T-helper 2 cell treated with Interferon-gamma antibody and Interleukin-4, amounts not matched to agents 5 μg/mL and 100 μg/mL, for 36 hours (primary cell): ENCODE results near the gene SKA1.
A peak's percentile ranks its signal among the peaks of the same experiment; 100 is the strongest.

Source experiments
- DNase-seq: peaks from one replicate; pipeline ENCODE4 v3.0.0; 2021; ENCODE audit warnings: low spot score
- H3K27ac Mint-ChIP-seq: one replicate; pipeline ENCODE4 v1.8.0; 2021; ENCODE audit warnings: mild to moderate bottlenecking, mixed read lengths
- H3K27me3 Mint-ChIP-seq: one replicate; pipeline ENCODE4 v1.8.0; 2021; ENCODE audit warnings: low read depth, mixed read lengths
- H3K36me3 Mint-ChIP-seq: one replicate; pipeline ENCODE4 v1.8.0; 2021; ENCODE audit warnings: low read depth, mixed read lengths
- H3K4me1 Mint-ChIP-seq: one replicate; pipeline ENCODE4 v1.8.0; 2021; ENCODE audit warnings: low read depth, mixed read lengths
- H3K4me3 Mint-ChIP-seq: one replicate; pipeline ENCODE4 v1.8.0; 2022; ENCODE audit warnings: mild to moderate bottlenecking, moderate library complexity, mixed read lengths
- H3K9me3 Mint-ChIP-seq: one replicate; pipeline ENCODE4 v1.8.0; 2021; ENCODE audit warnings: mixed read lengths

The SKA1 gene, protein sequence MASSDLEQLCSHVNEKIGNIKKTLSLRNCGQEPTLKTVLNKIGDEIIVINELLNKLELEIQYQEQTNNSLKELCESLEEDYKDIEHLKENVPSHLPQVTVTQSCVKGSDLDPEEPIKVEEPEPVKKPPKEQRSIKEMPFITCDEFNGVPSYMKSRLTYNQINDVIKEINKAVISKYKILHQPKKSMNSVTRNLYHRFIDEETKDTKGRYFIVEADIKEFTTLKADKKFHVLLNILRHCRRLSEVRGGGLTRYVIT

DNA sequence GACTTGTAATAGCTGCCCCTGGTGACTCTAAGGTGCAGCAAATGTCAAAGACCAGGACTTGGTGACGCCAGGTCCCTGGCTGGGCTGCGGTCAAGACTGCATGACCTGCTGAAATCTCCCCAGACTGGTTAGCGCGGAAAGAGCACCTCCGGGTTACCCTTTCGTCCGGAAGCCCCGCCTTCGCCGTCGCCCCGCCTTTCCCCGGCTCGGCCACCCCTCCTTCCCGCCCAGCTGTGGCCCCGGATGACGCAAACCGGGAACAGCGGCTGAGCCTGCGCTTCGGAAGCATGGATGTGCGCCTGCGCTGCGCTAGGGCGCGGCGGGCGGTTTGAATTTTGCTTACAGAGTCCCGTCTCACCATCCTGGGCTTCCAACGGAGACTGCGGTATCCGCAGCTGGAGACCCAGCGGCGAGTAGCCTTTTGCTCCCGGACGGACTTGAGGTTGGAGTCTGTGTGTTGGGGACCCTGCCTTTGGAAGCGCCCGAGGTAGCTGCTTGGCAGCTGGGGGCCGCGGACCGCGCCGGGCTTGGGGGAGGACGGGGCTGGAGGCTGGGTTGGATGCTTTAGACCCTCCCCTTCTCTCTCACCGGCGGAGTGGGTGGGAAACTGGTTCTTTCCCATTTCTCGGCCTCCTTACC, at the start of gene SKA1:
SKA1 (plus strand) TSS at position 294 of the 639 bp plus-strand sequence. CDS start 785 bp downstream, outside the sequence.
- H3K4me1 Mint-ChIP-seq = peaks cover 20% of the 10 kb centered on the region
- peak within 1 kb of the TSS; percentile 92 for H3K4me3 Mint-ChIP-seq
- H3K27me3 Mint-ChIP-seq = peaks cover under 1% of the 10 kb centered on the region
- H3K27ac Mint-ChIP-seq = peak within 1 kb of the TSS; percentile 90
- peaks cover 7% of the 10 kb centered on the region for H3K9me3 Mint-ChIP-seq
- peak; percentile 90 for DNase-seq
- peaks cover 16% of the 10 kb centered on the region for H3K36me3 Mint-ChIP-seq

DNA sequence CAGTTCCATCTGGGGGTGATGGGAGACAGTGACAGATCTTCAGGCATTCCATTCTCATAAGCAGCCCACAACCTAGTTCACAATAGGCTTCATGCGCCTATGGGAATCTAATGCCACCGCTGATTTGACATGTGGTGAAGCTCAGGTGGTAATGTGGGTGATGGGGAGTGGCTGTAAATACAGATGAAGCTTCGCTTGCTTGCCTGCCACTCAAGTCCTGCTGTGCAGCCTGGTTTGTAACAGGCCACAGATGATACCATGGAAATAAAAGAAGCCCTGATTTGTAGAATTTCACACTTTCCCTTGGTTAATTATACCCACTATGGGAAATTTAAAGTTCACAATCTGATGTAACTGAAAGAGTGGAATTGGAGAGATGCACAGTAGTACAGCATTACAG, 46.9 kb upstream of the SKA1 start:
- no peak for DNase-seq
- H3K4me1 Mint-ChIP-seq = peaks cover 2% of the 10 kb centered on the region
- peaks cover 29% of the 10 kb centered on the region for H3K27me3 Mint-ChIP-seq
- H3K27ac Mint-ChIP-seq = no peak overlapping the region
- peaks cover 3% of the 10 kb centered on the region for H3K9me3 Mint-ChIP-seq
- no peak overlapping the region for H3K4me3 Mint-ChIP-seq
- peaks cover 2% of the 10 kb centered on the region for H3K36me3 Mint-ChIP-seq

DNA sequence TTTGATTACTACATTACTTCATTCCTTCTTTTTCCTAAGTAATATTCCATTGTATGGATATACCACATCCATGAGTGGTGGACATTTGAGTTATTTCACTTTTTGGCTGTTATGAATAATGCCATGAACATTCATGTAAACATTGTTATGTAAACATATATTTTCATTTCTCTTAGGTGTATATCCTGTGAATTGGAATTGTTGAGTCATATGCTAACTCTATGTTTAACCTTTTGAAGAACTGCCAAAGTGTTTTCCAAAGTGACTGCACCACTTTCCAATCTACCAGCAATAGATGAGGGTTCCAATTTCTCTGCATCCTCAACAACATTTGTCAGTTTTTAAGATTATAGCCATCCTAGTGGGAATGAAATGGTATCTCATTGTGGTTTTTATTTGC, 44.7 kb upstream of the SKA1 start:
- no peak overlapping the region for H3K27ac Mint-ChIP-seq
- peaks cover 3% of the 10 kb centered on the region for H3K9me3 Mint-ChIP-seq
- H3K27me3 Mint-ChIP-seq = peaks cover 27% of the 10 kb centered on the region
- H3K4me3 Mint-ChIP-seq = no peak overlapping the region
- H3K4me1 Mint-ChIP-seq = peaks cover 2% of the 10 kb centered on the region
- no peaks in the 10 kb centered on the region for H3K36me3 Mint-ChIP-seq
- no peak for DNase-seq

DNA sequence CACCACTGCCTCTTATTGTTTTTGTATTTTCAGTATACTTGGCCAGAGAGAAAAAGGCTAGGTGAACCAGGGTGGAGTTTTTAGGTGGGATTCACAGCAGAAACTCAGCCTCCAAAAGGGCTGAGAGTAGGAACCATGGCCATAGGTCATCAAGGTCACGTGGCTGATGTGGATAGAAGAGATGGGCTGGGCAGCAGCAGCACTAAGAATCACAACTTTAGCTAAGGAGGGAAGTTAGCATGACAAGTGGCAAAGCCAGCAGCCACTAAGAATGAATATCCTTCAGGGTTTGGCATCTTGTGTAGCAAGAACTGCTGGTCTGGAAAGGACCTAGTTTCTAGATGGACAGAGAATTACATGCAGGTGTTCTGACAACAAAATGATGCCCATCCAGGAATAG, 43.2 kb upstream of the SKA1 start:
- no peak for DNase-seq
- Mint-ChIP-seq H3K4me3 (no peak overlapping the region), H3K4me1 (no peaks in the 10 kb centered on the region), H3K27me3 (peaks cover 23% of the 10 kb centered on the region), H3K36me3 (no peaks in the 10 kb centered on the region), H3K27ac (no peak overlapping the region), H3K9me3 (peaks cover 3% of the 10 kb centered on the region)

DNA sequence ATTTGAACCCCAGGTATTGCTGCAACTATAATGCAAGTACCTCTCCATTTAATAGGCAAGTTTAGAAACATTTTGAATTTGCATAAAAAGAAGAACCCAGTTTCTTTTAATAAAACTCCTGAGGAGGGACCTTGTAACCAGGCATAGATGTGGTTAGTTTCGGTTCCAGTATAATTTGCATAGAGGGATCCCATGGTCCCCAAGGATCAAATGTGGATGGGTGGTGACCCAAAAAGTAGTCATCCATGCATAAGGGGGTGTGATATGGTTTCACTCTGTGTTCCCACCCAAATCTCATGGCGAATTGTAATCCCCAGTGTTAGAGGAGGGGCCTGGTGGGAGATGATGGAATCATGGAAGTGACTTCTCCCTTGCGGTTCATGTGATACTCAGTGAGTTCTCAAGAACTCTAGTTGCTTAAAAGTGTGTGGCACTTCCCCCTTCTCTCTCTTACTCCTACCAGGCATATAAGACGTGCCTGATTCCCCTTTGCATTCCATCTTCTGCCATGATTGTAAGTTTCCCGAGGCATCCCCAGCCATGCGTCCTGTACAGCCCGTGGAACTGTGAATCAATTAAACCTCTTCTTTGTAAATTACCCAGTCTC, 40.2 kb upstream of the SKA1 start:
- peaks cover 15% of the 10 kb centered on the region for H3K27me3 Mint-ChIP-seq

DNA sequence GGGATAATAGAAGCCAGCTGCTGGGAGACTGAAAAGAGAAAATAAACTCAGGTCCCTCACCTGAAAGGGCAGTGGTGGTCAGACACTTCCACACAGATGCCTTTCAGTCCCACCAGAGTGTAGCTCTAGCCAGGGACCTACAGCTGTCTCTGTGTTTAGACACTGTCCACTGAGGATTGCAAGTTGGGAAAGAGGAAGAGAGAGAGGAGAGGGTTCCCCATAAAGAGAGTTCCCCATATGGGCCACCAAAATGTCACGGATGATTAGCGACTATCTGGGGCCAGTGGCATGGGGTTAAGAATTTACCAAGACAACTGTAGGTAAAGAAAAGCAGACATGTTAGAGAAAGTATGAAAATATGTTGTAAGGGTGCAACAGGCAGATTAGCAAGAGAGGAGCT, 36.7 kb upstream of the SKA1 start:
- no peaks in the 10 kb centered on the region for H3K9me3 Mint-ChIP-seq
- H3K36me3 Mint-ChIP-seq = no peaks in the 10 kb centered on the region
- no peaks in the 10 kb centered on the region for H3K4me1 Mint-ChIP-seq
- DNase-seq = no peak
- H3K4me3 Mint-ChIP-seq = no peak overlapping the region
- H3K27me3 Mint-ChIP-seq = peaks cover 6% of the 10 kb centered on the region
- H3K27ac Mint-ChIP-seq = no peak overlapping the region

More for the DNA sequence above, 40.2 kb upstream of the SKA1 start:
- Mint-ChIP-seq H3K9me3 (peaks cover 3% of the 10 kb centered on the region), H3K4me1 (no peaks in the 10 kb centered on the region), H3K27ac (no peak overlapping the region), H3K4me3 (no peak overlapping the region), H3K36me3 (no peaks in the 10 kb centered on the region)
- DNase-seq = no peak

DNA sequence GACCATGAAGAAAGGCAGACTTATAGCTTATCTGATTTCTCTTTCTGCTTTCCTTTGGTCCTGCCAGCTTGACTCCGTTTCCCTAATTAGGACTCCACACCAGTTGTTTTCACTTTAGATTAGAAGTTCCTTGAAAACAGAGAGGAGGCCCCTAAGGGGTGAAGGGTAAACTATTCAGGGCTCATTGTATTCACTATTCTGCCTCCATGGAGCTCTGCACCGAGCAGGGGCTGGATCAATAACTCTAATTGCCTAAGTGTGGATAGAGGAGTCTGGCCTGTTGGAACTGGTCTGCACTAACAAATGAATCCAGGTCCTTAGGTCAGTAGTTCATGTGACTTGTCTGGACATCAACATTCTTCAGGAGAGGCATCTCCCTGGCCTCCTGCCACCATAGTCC, 36.1 kb upstream of the SKA1 start:
- H3K9me3 Mint-ChIP-seq = no peaks in the 10 kb centered on the region
- H3K4me3 Mint-ChIP-seq = no peak overlapping the region
- peaks cover 6% of the 10 kb centered on the region for H3K27me3 Mint-ChIP-seq
- no peaks in the 10 kb centered on the region for H3K4me1 Mint-ChIP-seq
- no peak for DNase-seq
- no peak overlapping the region for H3K27ac Mint-ChIP-seq
- no peaks in the 10 kb centered on the region for H3K36me3 Mint-ChIP-seq

DNA sequence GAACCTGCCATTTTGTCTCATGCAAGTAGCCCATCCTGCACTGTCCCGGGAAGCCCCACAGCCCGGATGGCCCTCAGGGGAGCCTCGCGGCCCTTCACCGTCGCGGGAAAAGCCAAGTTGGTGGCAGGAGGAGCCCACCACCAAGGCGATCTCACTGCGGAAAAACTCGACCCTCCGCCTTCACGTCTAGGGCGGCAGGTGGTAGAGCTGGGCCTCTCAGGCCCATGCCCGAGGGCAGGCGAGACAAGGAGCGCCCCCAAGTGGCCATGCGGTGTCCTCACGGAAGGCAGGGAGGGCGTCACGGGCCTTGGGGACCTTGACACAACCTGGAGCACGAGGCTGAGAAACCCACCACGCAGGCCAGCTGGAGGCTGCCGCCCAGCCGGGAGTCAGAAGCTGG, 34.8 kb upstream of the SKA1 start:
- no peak overlapping the region for H3K4me3 Mint-ChIP-seq
- no peak for DNase-seq
- H3K9me3 Mint-ChIP-seq = no peaks in the 10 kb centered on the region
- H3K27me3 Mint-ChIP-seq = peaks cover 6% of the 10 kb centered on the region
- H3K36me3 Mint-ChIP-seq = no peaks in the 10 kb centered on the region
- H3K4me1 Mint-ChIP-seq = no peaks in the 10 kb centered on the region
- H3K27ac Mint-ChIP-seq = no peak overlapping the region

DNA sequence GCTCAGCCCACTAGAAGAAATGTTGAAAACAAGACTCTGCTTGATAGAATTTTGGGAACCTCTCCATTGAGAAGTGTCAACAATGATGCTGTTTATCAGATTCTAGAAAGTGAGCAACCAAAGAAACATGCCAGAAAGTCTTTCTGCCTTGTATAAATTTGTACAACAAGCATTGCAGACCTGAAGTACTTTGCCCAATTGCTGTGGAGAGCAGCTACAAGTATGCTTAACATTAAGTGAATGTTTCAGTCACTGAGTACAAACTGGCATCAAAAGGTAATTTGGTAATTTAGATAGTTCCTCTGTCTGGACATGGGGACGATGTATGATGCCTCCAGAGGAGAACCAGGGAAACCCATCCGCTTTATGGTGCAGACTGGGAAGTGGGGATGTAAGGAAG, 33.4 kb upstream of the SKA1 start:
- H3K27me3 Mint-ChIP-seq = peaks cover 6% of the 10 kb centered on the region
- no peaks in the 10 kb centered on the region for H3K4me1 Mint-ChIP-seq
- H3K36me3 Mint-ChIP-seq = no peaks in the 10 kb centered on the region
- no peaks in the 10 kb centered on the region for H3K9me3 Mint-ChIP-seq
- no peak overlapping the region for H3K4me3 Mint-ChIP-seq
- DNase-seq = no peak
- no peak overlapping the region for H3K27ac Mint-ChIP-seq

DNA sequence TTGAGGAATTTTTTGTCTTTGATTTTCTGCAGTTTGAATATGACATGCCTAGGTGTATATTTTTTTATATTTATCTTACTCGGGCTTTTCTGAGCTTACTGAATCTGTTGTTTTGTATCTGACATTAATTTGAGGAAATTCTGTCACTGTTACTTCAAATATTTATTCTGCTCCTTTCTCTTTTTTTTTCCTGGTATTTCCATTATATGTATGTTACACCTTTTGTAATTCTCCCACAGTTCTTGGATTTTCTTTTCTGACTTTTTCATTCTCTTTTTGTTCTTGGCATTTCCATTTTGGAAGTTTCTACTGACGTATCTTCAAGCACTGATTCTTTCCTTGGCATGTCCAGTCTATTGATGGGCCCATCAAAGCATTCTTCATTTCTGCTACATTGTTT, 24.1 kb upstream of the SKA1 start:
- Mint-ChIP-seq H3K36me3 (no peaks in the 10 kb centered on the region), H3K9me3 (no peaks in the 10 kb centered on the region), H3K4me1 (no peaks in the 10 kb centered on the region), H3K27me3 (peaks cover 34% of the 10 kb centered on the region), H3K4me3 (no peak overlapping the region), H3K27ac (no peak overlapping the region)
- no peak for DNase-seq

DNA sequence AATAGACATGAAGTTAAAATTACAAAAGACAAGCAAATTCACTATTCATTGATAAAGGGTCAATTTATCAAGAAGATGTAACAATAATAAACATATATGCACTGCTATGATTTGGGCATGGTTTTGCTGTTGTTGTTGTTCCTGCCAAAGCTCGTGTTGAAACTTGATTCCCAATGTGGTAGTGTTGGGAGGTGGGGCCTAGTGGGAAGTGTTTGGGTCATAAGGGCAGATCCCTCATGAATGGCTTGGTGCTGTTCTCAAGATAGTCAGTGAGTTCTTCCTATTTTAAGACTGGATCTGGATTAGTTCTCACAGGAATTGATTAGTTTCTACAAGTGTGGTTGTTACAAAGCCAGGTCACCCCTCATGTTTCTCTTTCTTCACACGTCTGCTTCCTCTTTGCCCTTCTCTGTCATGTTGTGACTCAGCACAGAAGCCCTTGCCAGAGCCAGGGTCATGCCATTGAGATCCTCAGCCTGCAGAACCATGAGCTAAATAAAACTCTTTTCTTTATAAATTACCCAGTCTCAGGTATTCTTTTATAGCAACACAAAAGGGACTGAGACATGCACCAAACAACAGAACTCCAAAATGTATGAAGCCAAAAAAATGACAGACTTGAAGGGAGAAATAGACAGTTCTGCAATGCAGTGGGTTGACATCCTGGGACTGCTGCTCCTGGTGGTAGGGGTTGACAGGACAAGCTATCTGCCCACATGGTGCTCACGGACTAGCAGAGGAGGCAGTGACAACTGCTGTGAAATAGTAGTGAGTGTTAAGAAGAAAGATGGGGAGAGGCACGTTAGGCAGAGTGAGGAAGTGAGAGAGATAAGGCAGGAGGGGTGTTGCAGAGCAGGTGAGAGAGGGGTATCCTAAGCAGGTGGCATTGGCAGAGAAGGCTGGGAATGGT, 18.6 kb upstream of the SKA1 start:
- no peak for DNase-seq
- no peaks in the 10 kb centered on the region for H3K36me3 Mint-ChIP-seq
- peaks cover 10% of the 10 kb centered on the region for H3K4me1 Mint-ChIP-seq
- peaks cover 38% of the 10 kb centered on the region for H3K27me3 Mint-ChIP-seq
- H3K4me3 Mint-ChIP-seq = peak overlapping the region; percentile 25
- no peaks in the 10 kb centered on the region for H3K9me3 Mint-ChIP-seq
- peak overlapping the region; percentile 12 for H3K27ac Mint-ChIP-seq

DNA sequence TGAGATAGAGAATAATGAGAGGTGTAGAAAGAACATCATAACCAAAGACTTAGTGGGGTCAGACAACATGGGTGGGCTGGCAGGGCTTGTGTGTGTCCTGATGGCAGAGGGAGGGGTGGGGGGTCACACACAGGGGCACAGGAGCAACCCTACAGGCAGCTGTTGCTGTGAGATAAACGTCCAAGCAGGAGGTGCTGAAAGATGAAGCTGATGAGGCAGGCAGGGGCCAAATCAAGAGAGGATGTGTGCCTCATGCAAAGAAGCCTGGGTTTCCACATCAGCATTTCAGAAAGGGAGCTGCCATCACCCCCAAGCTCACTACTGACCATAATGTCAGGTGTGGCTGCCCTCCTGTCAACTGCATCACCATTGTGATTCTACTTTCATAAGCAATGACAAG, 16.0 kb upstream of the SKA1 start:
- Mint-ChIP-seq H3K27ac (peak overlapping the region; percentile 58), H3K9me3 (no peaks in the 10 kb centered on the region), H3K27me3 (peaks cover 34% of the 10 kb centered on the region), H3K4me1 (peaks cover 10% of the 10 kb centered on the region), H3K4me3 (no peak overlapping the region), H3K36me3 (no peaks in the 10 kb centered on the region)
- DNase-seq = no peak

DNA sequence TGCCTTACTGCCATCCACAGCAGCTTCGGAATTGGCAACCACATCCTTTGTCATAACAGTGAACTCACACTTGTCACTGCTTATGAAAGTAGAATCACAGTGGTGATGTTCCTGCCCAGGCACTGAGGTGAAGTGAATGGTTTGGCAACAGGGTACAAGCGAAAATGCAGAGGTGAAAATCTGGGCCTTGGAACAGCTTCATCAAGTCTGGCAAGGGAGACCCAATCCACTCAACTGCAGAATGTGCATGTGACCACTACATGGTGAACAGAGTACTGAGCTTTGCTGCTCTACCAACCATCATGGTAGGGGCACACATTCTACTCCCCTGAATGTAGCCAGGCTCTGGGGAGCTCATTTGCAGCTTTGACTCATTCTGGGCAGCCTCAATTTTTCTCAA, 15.0 kb upstream of the SKA1 start:
- H3K4me1 Mint-ChIP-seq = peaks cover 10% of the 10 kb centered on the region
- no peaks in the 10 kb centered on the region for H3K9me3 Mint-ChIP-seq
- H3K27ac Mint-ChIP-seq = no peak overlapping the region
- H3K36me3 Mint-ChIP-seq = no peaks in the 10 kb centered on the region
- peaks cover 36% of the 10 kb centered on the region for H3K27me3 Mint-ChIP-seq
- no peak for DNase-seq
- no peak overlapping the region for H3K4me3 Mint-ChIP-seq

DNA sequence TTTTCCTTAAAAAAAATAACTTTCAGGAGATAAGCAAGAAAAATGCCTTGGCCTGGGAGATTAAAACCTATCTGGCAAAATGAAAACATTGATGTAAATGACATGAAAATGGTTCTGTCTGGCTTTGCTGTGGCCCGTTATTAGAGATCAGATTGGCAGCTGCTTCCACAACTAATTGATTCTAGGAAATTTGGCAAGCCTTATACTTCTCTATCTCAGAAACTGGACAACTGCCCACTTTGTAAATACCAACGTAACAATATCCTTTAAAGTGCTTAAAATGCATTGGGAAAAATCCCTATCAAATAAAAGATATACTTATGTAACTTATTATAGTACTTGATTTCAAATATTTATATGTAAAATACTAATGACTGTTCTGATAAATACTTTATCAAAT, 14.2 kb upstream of the SKA1 start:
- peaks cover 10% of the 10 kb centered on the region for H3K4me1 Mint-ChIP-seq
- no peaks in the 10 kb centered on the region for H3K9me3 Mint-ChIP-seq
- no peak overlapping the region for H3K27ac Mint-ChIP-seq

More for the DNA sequence above, 14.2 kb upstream of the SKA1 start:
- no peaks in the 10 kb centered on the region for H3K36me3 Mint-ChIP-seq
- DNase-seq = no peak
- H3K4me3 Mint-ChIP-seq = no peak overlapping the region
- peaks cover 39% of the 10 kb centered on the region for H3K27me3 Mint-ChIP-seq
